Pancreas (tissue), 10 donors: Measurements from ENCODE around the gene OR2Y1. TPM values are rescaled to one million over a fixed set of nuclear protein-coding genes. Genes with fewer than 3 reads are reported as not detected.

Source experiments
- ATAC-seq, 4 donors: fragments of 200-7000 bp; cut with Tn5 transposase; one replicate each; pipeline versions ENCODE4 v1.8.0 to v1.9.1; 2020; ENCODE audit warnings: mild to moderate bottlenecking in 4 of 4, moderate library complexity in 4 of 4
- DNase-seq, 6 donors: peaks; one replicate each; pipeline ENCODE4 v3.0.0-alpha.2; 2020
- FAIRE-seq: peaks from 2 replicates; lab custom pipeline; 2012; peaks lifted over from hg19 to GRCh38; lab: Jason Lieb, UNC
- H3K27ac ChIP-seq, 4 donors: fragments of 200-600 bp; sonication (generic); 1 replicate in 3 of 4; 2 replicates in 1 of 4; pipeline versions ENCODE4 v1.5.0 to v1.8.0; 2020
- H3K27me3 ChIP-seq, 4 donors: fragments of 200-600 bp; one replicate each; pipeline ENCODE4 v1.8.0; 2021
- H3K36me3 ChIP-seq, 3 donors: fragments of 200-600 bp; sonication (generic) in 1 of 3; one replicate each; pipeline versions ENCODE4 v1.5.0 to v1.8.0; 2020 to 2021
- H3K4me1 ChIP-seq, 3 donors: fragments of 200-600 bp; one replicate each; pipeline ENCODE4 v1.8.0; 2021
- H3K4me3 ChIP-seq, 4 donors: fragments of 200-600 bp; sonication (generic) in 2 of 4; one replicate each; pipeline versions ENCODE4 v1.5.0 to v1.8.0; 2020 to 2021
- H3K9me3 ChIP-seq, 4 donors: fragments of 200-600 bp; one replicate each; pipeline ENCODE4 v1.8.0; 2021
- CTCF ChIP-seq, 4 donors: fragments of 200-600 bp; sonication (generic) in 3 of 4; IDR thresholded peaks; one replicate each; pipeline versions ENCODE4 v1.5.0 to v1.8.0; 2021; ENCODE audit warnings: antibody characterized with exemption in 4 of 4
- WGBS, 2 donors: extraction: QIAGEN DNeasy Blood & Tissue Kit; methylation state at CpG; one replicate each; pipeline ENCODE4 v1.1.7; 2013; 5-methylcytosine and 5-hydroxymethylcytosine counted together
- intact Hi-C, 3 donors: fragments of 100-400 bp; cut with DNase I; formaldehyde crosslinking; loops; one replicate each; pipeline versions ENCODE4 v1.11.1 to v1.14.2; 2022
- polyA plus RNA-seq, 2 donors: library from polyadenylated mRNA; stranded (reverse); fragments of 200-250 nt; gene quantifications; one replicate each; pipeline ENCODE4 v1.2.3, GENCODE V29; 2013
- total RNA-seq, 6 donors: library from RNA; stranded (reverse); fragmentation: NEBNext Ultra II Directional in 4 of 6; extraction: Animal tissue kit (Norgen Biotek cat#: 25700) in 4 of 6; gene quantifications; one replicate each; pipeline versions ENCODE4 v1.2.1 to v1.2.4, GENCODE V29; 2021 to 2023
- donor health status: healthy with polysubstance abuse.
- donor health status: DM: no; HTN: no; CAD: no; lungs with moderate emphysema.
- donor health status: DM: no; HTN: no; CAD: no.
- donor health status: control.
- donor health status: control.
- donor health status: Bipolar disorder and iron deficiency.
- donor health status: DM: yes; HTN: yes; CAD: no.
- donor health status: DM: no; HTN: no; CAD: no.
- donor health status: DM: no; HTN: no; CAD: no.
- donor health status: DM: yes; HTN: yes; CAD: no.

OR2Y1 gene
- total and polyA plus RNA-seq, 8 donors = not detected

GRCh38 chr5:180723936-180724335 lies 15.9 kb downstream of the OR2Y1 start:
- no peaks in the 10 kb centered on the region for H3K36me3 ChIP-seq
- 47% methylated on average over 5 of the region's 5 CpGs for WGBS, 2 donors
- no peak for ATAC-seq
- H3K4me3 ChIP-seq = no peak overlapping the region
- no peak for FAIRE-seq
- intact Hi-C loops = no loop called here
- H3K27me3 ChIP-seq = peaks cover 0 to 4% (median 0%) of the 10 kb centered on the region in 4 donors
- no peak for DNase-seq
- TF ChIP-seq CTCF (IDR thresholded peaks at IDR 0.05) = no peak
- no peaks in the 10 kb centered on the region for H3K9me3 ChIP-seq
- H3K27ac ChIP-seq = no peak overlapping the region
- no peaks in the 10 kb centered on the region for H3K4me1 ChIP-seq

- TF ChIP-seq CTCF (IDR thresholded peaks at IDR 0.05) = no peak
- H3K36me3 ChIP-seq = no peaks in the 10 kb centered on the region
- no peak for DNase-seq
- no peaks in the 10 kb centered on the region for H3K4me1 ChIP-seq
- H3K9me3 ChIP-seq = no peaks in the 10 kb centered on the region
- no peak for ATAC-seq
- no peaks in the 10 kb centered on the region for H3K27me3 ChIP-seq
- FAIRE-seq = no peak
- intact Hi-C loops = no loop called here
- H3K4me3 ChIP-seq = no peak overlapping the region
- whole genome bisulfite sequencing, 2 donors = 77 to 84% methylated on average over 9 of the region's 9 CpGs
- no peak overlapping the region for H3K27ac ChIP-seq
Observed at GRCh38 chr5:180720486-180720885, 19.4 kb downstream of the OR2Y1 start.

GRCh38 chr5:180719781-180720180 lies 20.1 kb downstream of the OR2Y1 start:
- Histone ChIP-seq H3K36me3 (no peaks in the 10 kb centered on the region), H3K27ac (no peak overlapping the region), H3K4me1 (no peaks in the 10 kb centered on the region), H3K9me3 (no peaks in the 10 kb centered on the region), H3K4me3 (no peak overlapping the region), H3K27me3 (no peaks in the 10 kb centered on the region)
- intact Hi-C loops = no loop called here
- ATAC-seq (no peak), DNase-seq (no peak), FAIRE-seq (peak; percentile 98)
- no peak for TF ChIP-seq CTCF (IDR thresholded peaks at IDR 0.05)
- 35 to 48% methylated on average over 2 of the region's 2 CpGs for WGBS, 2 donors

- intact Hi-C loops = no loop called here
- FAIRE-seq (peak; percentile 72), DNase-seq (peak in 2 of 6 donors; percentile 4 to 21), ATAC-seq (peak in 2 of 4 donors; percentile 40 to 52)
- TF ChIP-seq CTCF (IDR thresholded peaks at IDR 0.05) = peak; percentile 19 to 51 (median 41)
- Histone ChIP-seq H3K36me3 (no peaks in the 10 kb centered on the region), H3K27me3 (peaks cover 0 to 5% (median 0%) of the 10 kb centered on the region in 4 donors), H3K27ac (no peak overlapping the region), H3K4me1 (no peaks in the 10 kb centered on the region), H3K9me3 (no peaks in the 10 kb centered on the region), H3K4me3 (no peak overlapping the region)
- 30 to 37% methylated on average over 6 of the region's 6 CpGs for WGBS, 2 donors
Observed at GRCh38 chr5:180718810-180719453, 20.9 kb downstream of the OR2Y1 start.

GRCh38 chr5:180717989-180718388 lies 21.9 kb downstream of the OR2Y1 start:
- Histone ChIP-seq H3K27ac (no peak overlapping the region), H3K4me1 (no peaks in the 10 kb centered on the region), H3K36me3 (no peaks in the 10 kb centered on the region), H3K4me3 (no peak overlapping the region), H3K9me3 (no peaks in the 10 kb centered on the region), H3K27me3 (peaks cover 0 to 5% (median 0%) of the 10 kb centered on the region in 4 donors)
- DNase-seq = no peak
- ATAC-seq = no peak
- no peak for FAIRE-seq
- intact Hi-C loops = no loop called here
- 32 to 41% methylated on average over 1 of the region's 1 CpG for WGBS, 2 donors
- TF ChIP-seq CTCF (IDR thresholded peaks at IDR 0.05) = no peak
